ES-I3 (cell line): Measurements from ENCODE around the gene NBL1.

ENCODE experiments used
- H3K36me3 ChIP-seq: 2 replicates; pipeline ENCODE4 v1.6.1; 2013; ENCODE audit warnings: mild to moderate bottlenecking, low read length, control low read depth, moderate library complexity; ENCODE audit not compliant: insufficient read depth
- H3K4me1 ChIP-seq: 2 replicates; pipeline ENCODE4 v1.6.1; 2013; ENCODE audit warnings: mild to moderate bottlenecking, control low read depth, low read length; ENCODE audit not compliant: insufficient read depth
- H3K9ac ChIP-seq: 2 replicates; pipeline ENCODE4 v1.6.1; 2013; ENCODE audit warnings: low read depth, mild to moderate bottlenecking, low read length, moderate library complexity
- H3K9me3 ChIP-seq: 2 replicates; pipeline ENCODE4 v1.6.1; 2013; ENCODE audit warnings: mild to moderate bottlenecking, low read length, moderate library complexity; ENCODE audit not compliant: control insufficient read depth, insufficient read depth

NBL1 gene

GRCh38 chr1:19646377-19647319 lies 2.5 kb downstream of the NBL1 start:
- no peaks in the 10 kb centered on the region for H3K36me3 ChIP-seq
- no peaks in the 10 kb centered on the region for H3K9me3 ChIP-seq
- H3K4me1 ChIP-seq, result peaks cover 4% of the 10 kb centered on the region; the same call in 1 of the 2 replicates
- no peak overlapping the region for H3K9ac ChIP-seq

DNA sequence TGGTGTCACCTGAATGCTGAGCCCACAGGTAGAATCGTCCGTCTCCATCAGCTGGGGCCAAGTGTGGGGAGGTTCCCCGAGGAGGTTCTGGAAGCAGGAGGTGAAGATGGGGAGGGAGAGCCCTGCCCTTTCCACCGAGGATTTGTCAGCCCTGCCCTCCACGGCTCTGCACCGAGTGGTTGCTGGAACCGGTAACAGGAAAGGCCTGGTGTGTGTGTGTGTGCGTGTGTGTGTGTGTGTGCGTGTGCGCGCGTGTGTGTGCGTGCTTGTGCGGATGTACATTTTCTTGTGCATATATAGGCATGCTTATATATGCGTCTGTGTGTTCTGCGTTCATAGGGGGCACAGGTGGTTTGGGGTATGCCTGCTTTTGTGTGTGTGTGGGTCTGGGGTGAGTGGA lies 3.5 kb downstream of the NBL1 start:
- Histone ChIP-seq H3K4me1 (peaks cover 4% of the 10 kb centered on the region; the same call in 1 of the 2 replicates), H3K9ac (no peak overlapping the region), H3K9me3 (no peaks in the 10 kb centered on the region), H3K36me3 (no peaks in the 10 kb centered on the region)

GRCh38 chr1:19648239-19648638 lies 4.1 kb downstream of the NBL1 start:
- H3K36me3 ChIP-seq, result no peaks in the 10 kb centered on the region
- H3K9ac ChIP-seq, result no peak overlapping the region
- no peaks in the 10 kb centered on the region for H3K9me3 ChIP-seq
- peaks cover 4% of the 10 kb centered on the region; the same call in 1 of the 2 replicates for H3K4me1 ChIP-seq

DNA sequence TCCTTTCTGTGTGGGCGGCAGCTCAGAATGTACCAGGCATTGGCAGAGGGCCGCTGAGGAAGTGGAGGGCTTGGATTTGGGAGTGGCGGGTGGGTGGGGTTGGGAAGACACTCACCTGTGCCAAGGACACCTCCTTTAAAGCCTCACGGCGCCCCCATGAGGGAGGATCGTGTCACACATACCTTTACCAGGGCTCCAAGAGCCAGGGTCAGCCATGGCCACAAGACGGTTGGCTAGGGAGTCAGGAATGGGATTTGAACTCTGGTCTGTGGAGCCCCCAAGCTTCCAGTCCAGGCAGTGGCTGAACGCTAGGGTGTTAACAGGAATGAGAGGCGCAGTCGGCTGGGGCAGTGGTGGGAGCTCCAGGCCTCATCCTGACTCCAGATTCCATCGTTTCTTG lies 4.6 kb downstream of the NBL1 start:
- no peak overlapping the region for H3K9ac ChIP-seq
- no peaks in the 10 kb centered on the region for H3K9me3 ChIP-seq
- peaks cover 4% of the 10 kb centered on the region; the same call in 1 of the 2 replicates for H3K4me1 ChIP-seq
- H3K36me3 ChIP-seq, result no peaks in the 10 kb centered on the region

GRCh38 chr1:19650416-19651140 lies 6.5 kb downstream of the NBL1 start:
- no peaks in the 10 kb centered on the region for H3K9me3 ChIP-seq
- H3K4me1 ChIP-seq, result peaks cover 4% of the 10 kb centered on the region
- no peaks in the 10 kb centered on the region for H3K36me3 ChIP-seq
- no peak overlapping the region for H3K9ac ChIP-seq

DNA sequence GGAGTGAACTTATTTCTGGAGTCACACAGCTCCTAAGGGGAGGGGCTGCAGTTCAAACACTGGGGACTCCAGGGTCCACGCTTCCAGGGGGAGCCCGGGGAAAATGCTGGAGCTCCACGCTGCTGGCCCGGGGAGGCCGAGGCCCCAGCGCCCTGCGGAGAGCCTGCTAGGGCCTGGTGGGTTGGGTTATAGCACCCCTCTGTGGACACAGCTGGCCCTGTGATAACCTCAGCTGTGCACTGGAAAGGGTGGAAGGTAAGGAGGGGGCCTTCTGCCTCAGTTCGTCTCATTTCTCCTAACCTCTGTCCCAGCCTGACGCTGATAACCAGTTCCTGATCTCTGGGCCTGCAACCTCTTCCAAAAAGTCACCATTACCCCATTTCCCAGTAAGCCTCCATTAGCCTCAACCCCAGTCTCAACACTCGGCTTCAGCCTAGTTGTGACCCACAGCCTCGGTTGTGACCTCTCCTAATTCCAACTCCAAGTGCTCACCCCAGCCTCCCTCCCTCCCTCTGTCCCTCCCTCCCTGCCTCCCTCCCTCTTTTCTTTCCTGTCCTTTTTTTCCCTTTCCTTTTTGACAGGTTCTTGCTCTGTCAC lies 7.1 kb downstream of the NBL1 start:
- Histone ChIP-seq H3K4me1 (peaks cover 4% of the 10 kb centered on the region), H3K9me3 (no peaks in the 10 kb centered on the region), H3K9ac (no peak overlapping the region), H3K36me3 (no peaks in the 10 kb centered on the region)

DNA sequence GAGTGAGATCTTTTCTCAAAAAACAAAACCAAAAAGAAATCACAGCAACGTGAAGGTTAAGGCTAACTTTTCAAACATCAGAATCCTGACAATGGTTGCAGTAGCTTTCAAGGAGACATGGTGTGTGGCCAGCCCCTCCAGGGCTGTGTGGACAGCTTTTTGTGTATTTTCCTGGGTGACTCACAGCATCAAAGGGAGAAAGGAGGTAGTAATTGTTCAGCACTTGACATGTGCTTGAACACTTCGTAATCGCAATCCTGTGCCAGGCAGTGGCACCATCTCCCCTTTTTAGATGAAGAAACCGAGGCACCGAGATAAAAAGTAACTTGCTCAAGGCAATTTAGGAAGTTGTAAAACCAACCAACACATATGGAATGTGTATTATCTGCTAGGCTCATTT lies 10.3 kb downstream of the NBL1 start:
- H3K4me1 ChIP-seq, result peaks cover 4% of the 10 kb centered on the region
- H3K9ac ChIP-seq, result no peak overlapping the region
- H3K9me3 ChIP-seq, result no peaks in the 10 kb centered on the region
- no peaks in the 10 kb centered on the region for H3K36me3 ChIP-seq

GRCh38 chr1:19654886-19655717 lies 11.0 kb downstream of the NBL1 start:
- Histone ChIP-seq H3K36me3 (no peaks in the 10 kb centered on the region), H3K9me3 (no peaks in the 10 kb centered on the region), H3K4me1 (peaks cover 4% of the 10 kb centered on the region), H3K9ac (no peak overlapping the region)

DNA sequence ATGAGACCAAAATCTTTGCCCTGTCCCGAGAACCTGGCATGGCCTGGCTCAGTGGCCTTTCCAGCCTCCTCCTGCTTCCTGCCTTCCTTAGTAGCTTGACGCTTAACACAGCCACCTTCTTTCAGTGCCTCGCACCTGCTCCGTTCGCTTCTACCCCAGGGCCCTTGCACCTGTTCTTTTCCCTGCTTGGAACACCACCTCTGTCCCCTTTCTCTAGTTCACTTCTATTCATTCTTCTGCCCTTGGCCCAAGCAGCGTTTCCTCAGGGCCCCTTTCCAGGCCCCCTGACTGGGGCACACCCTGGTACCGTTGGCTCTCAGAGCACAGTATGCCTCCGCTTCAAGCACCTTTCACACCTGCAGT lies 11.6 kb downstream of the NBL1 start:
- Histone ChIP-seq H3K36me3 (no peaks in the 10 kb centered on the region), H3K4me1 (peaks cover 4% of the 10 kb centered on the region), H3K9me3 (no peaks in the 10 kb centered on the region), H3K9ac (no peak overlapping the region)

DNA sequence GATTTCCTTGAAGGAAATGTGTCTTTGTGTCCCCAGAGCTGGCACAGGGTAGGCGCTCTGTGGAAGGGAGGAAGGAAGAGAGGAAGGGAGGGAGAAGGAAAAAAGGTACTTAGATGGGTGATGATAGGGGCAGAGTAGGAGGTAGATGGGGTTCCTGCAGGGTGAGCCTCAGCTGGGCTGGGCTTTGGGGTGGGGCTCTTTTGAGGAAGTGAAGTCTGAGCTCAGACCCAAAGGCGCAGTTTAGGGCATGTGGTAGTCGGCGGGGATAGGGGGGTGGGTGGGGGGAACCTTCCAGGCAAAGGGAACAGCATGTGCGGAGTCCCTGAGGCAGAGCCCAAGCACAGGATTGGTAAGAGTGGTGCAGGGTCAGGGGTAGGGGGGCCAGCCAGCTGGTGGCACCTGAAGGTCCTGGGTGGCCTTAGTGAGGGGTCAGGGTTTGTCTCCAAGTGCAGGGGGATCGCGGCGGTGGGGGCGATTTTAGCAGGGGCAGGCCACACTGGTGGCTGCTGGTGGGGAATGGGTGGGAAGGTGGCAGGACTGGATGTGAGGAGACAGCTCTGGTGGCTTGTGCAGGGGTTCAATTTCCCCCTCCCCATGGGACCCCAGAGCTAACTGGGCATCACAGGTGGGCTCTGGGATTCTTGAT lies 12.1 kb downstream of the NBL1 start:
- no peaks in the 10 kb centered on the region; the same call in 1 of the 2 replicates for H3K4me1 ChIP-seq
- H3K9ac ChIP-seq, result no peak overlapping the region
- no peaks in the 10 kb centered on the region for H3K9me3 ChIP-seq
- H3K36me3 ChIP-seq, result no peaks in the 10 kb centered on the region

DNA sequence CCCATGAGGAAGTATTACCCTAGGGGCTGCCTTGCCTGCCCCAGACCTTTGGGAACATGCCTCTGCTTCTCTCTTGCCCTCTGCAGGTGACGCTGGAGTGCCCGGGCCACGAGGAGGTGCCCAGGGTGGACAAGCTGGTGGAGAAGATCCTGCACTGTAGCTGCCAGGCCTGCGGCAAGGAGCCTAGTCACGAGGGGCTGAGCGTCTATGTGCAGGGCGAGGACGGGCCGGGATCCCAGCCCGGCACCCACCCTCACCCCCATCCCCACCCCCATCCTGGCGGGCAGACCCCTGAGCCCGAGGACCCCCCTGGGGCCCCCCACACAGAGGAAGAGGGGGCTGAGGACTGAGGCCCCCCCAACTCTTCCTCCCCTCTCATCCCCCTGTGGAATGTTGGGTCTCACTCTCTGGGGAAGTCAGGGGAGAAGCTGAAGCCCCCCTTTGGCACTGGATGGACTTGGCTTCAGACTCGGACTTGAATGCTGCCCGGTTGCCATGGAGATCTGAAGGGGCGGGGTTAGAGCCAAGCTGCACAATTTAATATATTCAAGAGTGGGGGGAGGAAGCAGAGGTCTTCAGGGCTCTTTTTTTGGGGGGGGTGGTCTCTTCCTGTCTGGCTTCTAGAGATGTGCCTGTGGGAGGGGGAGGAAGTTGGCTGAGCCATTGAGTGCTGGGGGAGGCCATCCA lies 12.8 kb downstream of the NBL1 start:
- no peaks in the 10 kb centered on the region for H3K9me3 ChIP-seq
- no peak overlapping the region for H3K9ac ChIP-seq
- H3K4me1 ChIP-seq, result no peaks in the 10 kb centered on the region; the same call in 1 of the 2 replicates
- H3K36me3 ChIP-seq, result no peaks in the 10 kb centered on the region

- Histone ChIP-seq H3K36me3 (no peaks in the 10 kb centered on the region), H3K9me3 (no peaks in the 10 kb centered on the region), H3K4me1 (no peaks in the 10 kb centered on the region; the same call in 1 of the 2 replicates), H3K9ac (no peak overlapping the region)
Observed at GRCh38 chr1:19657511-19657910, 13.4 kb downstream of the NBL1 start.

DNA sequence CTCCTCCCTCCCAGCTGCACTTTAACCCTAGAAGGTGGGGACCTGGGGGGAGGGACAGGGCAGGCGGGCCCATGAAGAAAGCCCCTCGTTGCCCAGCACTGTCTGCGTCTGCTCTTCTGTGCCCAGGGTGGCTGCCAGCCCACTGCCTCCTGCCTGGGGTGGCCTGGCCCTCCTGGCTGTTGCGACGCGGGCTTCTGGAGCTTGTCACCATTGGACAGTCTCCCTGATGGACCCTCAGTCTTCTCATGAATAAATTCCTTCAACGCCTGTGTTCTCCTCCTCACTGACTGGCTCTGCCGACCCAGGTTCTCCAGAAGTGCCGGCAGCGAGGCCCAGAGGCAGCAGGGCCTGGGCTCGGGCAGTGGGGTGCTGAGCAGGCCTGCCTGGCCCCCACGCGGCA lies 14.1 kb downstream of the NBL1 start:
- Histone ChIP-seq H3K36me3 (no peaks in the 10 kb centered on the region), H3K9me3 (no peaks in the 10 kb centered on the region), H3K9ac (no peak overlapping the region), H3K4me1 (no peaks in the 10 kb centered on the region; the same call in 1 of the 2 replicates)
